K562 treated with DMSO at 1 percent for 4 hours (cell line): ENCODE data around the gene ME2. TPM values are rescaled to one million over a fixed set of nuclear protein-coding genes. Genes with fewer than 3 reads are reported as not detected.

Source experiments
- total RNA-seq: library from RNA; unstranded; fragments of 300-600 nt; gene quantifications from 2 replicates; pipeline ENCODE4 v1.2.3, GENCODE V29; 2022; ENCODE audit not compliant: insufficient read depth

Gene ME2
- total RNA-seq: 13.7 and 14.5 TPM in 2 replicates

GRCh38 chr18:50878345-50879301 is at the start of gene ME2:
ME2 (plus strand) TSS chr18:50879118; CDS start chr18:50895821, 16,703 bp downstream.

GRCh38 chr18:50967714-50968661 is 89.1 kb downstream of the ME2 start, which contains the start of gene ELAC1:
ELAC1 (plus strand) TSS chr18:50968040; CDS start chr18:50974405, 6,365 bp downstream.

Other genes starting within 250 kb of the ME2 start
- gene MRO, start 59.1 kb upstream of the ME2 start, total RNA-seq: not detected in 2 replicates
- gene ELAC1, start 88.9 kb downstream of the ME2 start, total RNA-seq: 1.4 and 3.4 TPM in 2 replicates
- gene SMAD4, start 151.1 kb downstream of the ME2 start, total RNA-seq: 20.9 and 26.0 TPM in 2 replicates